ENCODE measurements around the gene RNLS.

Gene RNLS

DNA sequence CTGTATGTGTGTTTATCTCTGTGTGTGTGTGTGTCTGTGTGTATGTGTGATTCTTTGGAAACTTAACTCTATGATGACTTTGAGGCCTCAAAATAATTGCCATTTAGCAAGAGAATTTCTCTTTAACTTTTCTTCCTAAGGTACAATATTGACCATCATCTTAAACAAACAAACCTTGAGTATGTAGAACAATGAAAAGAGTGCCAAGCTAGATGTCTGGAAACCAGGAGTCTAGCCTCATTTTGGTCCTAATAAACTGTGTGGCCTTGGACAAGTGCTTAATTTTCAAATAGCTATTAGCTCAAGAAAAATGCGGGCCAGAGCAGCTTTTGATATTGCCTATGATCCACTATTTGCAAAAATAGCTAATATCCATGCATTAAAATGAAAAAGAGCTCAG lies 119.3 kb downstream of the RNLS start:
- no peak for TF ChIP-seq CTCF (IDR thresholded peaks at IDR 0.05; ENCODE audit: low read length, missing control alignments)
- DNase-seq (ENCODE audit: low read depth), result no peak

GRCh38 chr10:88461426-88461825 lies 121.7 kb downstream of the RNLS start:
- no peak for TF ChIP-seq CTCF (IDR thresholded peaks at IDR 0.05; ENCODE audit: low read length, missing control alignments)
- DNase-seq (ENCODE audit: low read depth), result no peak
- H3K4me3 ChIP-seq (replicated peaks; ENCODE audit: low read depth, low read length), result no peak overlapping the region

More for the DNA sequence above, 119.3 kb downstream of the RNLS start:
- H3K4me3 ChIP-seq (replicated peaks; ENCODE audit: low read depth, low read length), result no peak overlapping the region

DNA sequence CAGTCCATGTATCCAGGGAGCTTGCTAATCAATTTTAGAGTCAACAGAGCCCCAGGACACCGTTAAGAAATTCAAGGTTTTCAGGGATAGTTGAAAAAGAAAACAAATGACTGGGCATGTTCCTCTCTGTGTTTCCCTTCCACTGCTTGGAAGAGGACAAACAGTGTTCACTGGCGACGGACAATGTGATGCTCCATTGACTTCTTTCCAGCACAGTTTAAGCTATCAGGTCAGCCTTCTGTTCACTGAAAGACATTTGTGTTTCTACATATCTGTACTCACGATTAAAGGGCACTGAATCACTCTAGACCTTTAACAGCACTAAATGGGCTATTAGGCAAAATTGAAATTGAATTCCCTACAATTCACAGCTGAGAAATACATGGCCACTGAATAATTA lies 123.6 kb downstream of the RNLS start:
- no peak for TF ChIP-seq CTCF (IDR thresholded peaks at IDR 0.05; ENCODE audit: low read length, missing control alignments)
- DNase-seq (ENCODE audit: low read depth), result no peak
- no peak overlapping the region for H3K4me3 ChIP-seq (replicated peaks; ENCODE audit: low read depth, low read length)

- no peak for TF ChIP-seq CTCF (IDR thresholded peaks at IDR 0.05; ENCODE audit: low read length, missing control alignments)
- DNase-seq (ENCODE audit: low read depth), result no peak
- H3K4me3 ChIP-seq (replicated peaks; ENCODE audit: low read depth, low read length), result no peak overlapping the region
These were observed 124.9 kb downstream of the RNLS start for GRCh38 chr10:88458209-88458608.

- TF ChIP-seq CTCF (IDR thresholded peaks at IDR 0.05; ENCODE audit: low read length, missing control alignments), result no peak
- H3K4me3 ChIP-seq (replicated peaks; ENCODE audit: low read depth, low read length), result no peak overlapping the region
- DNase-seq (ENCODE audit: low read depth), result no peak
These were observed 125.5 kb downstream of the RNLS start for GRCh38 chr10:88457660-88458059.

GRCh38 chr10:88456730-88457129 lies 126.4 kb downstream of the RNLS start:
- no peak for TF ChIP-seq CTCF (IDR thresholded peaks at IDR 0.05; ENCODE audit: low read length, missing control alignments)
- peak; percentile 66 for DNase-seq (ENCODE audit: low read depth)
- H3K4me3 ChIP-seq (replicated peaks; ENCODE audit: low read depth, low read length), result no peak overlapping the region

GRCh38 chr10:88455831-88456230 lies 127.3 kb downstream of the RNLS start:
- no peak overlapping the region for H3K4me3 ChIP-seq (replicated peaks; ENCODE audit: low read depth, low read length)
- no peak for TF ChIP-seq CTCF (IDR thresholded peaks at IDR 0.05; ENCODE audit: low read length, missing control alignments)
- DNase-seq (ENCODE audit: low read depth), result peak; percentile 50
